ENCODE measurements around the gene FBXL16. TPM values are rescaled to one million over a fixed set of nuclear protein-coding genes. Genes with fewer than 3 reads are reported as not detected.

FBXL16 gene
- total RNA-seq, 4 donors from 2014 or later: 0.42 to 1.2 (median 0.51) TPM

DNA sequence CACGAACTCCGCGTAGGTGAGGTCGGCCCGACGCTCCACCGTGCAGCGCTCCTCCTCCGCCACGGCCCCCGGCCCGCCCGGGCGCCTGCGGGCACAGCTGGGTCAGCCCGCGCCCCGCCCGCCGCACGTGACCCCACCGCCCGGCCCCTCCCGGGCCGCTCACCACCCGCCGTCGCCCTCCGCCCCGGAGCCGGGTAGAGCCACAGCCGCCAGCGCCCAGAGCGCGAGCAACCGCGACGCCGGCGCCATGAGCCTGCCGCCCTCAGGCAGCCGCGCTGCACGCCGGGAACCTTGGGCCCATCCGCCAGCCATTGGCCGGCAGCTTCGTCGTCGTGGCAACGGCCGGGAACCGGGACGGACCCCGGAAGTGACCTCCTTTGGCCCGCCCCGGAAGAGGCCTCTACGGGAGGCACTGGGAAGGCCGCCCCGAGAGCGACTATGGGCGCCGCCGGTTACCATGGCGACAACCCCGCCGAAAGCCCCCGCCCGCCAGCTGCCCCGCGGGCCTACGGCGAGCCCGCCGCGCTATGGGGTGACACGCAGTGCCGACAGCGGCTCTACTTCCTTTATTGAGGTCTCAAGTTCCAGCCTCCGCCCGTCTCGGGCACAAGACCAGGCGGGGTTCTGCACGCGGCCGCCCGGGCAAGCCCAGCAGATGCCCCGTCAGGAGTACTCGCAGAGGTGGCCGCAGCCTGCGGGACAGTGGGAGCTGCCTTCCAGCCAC lies 21.4 kb downstream of the FBXL16 start, which contains the start of gene JMJD8:
JMJD8 (minus strand) TSS at position 264 of the 724 bp plus-strand sequence; CDS start at position 249, 15 bp downstream.
- peak; percentile 97 for DNase-seq (ENCODE audit: extremely low spot score)
- TF ChIP-seq POLR2AphosphoS5 (IDR thresholded peaks at IDR 0.05) (peak; percentile 86 to 94), EP300 (IDR thresholded peaks at IDR 0.05) (no peak), CTCF (IDR thresholded peaks at IDR 0.05) (peak in 1 of 3 experiments; percentile 18), POLR2A (IDR thresholded peaks at IDR 0.05; ENCODE audit: low read depth) (peak; percentile 25)
- 1% methylated on average over 28 of the region's 91 CpGs for WGBS
- intact Hi-C loops (cut with DNase I): no loop called here
- H3K4me1 ChIP-seq: peaks cover 62 to 89% (median 71%) of the 10 kb centered on the region in 4 donors
- H3K36me3 ChIP-seq: peaks cover 21 to 52% (median 40%) of the 10 kb centered on the region in 4 donors
- H3K27ac ChIP-seq (replicated peaks in 1 of 4): peak within 1 kb of the TSS; percentile 73 to 87 (median 80)
- no peaks in the 10 kb centered on the region for H3K27me3 ChIP-seq
- peak within 1 kb of the TSS; percentile 72 to 80 (median 79) for H3K4me3 ChIP-seq
- no peaks in the 10 kb centered on the region for H3K9me3 ChIP-seq

- DNase-seq (ENCODE audit: extremely low spot score): no peak
- H3K27ac ChIP-seq (replicated peaks in 1 of 4): peak overlapping the region; percentile 73 to 87 (median 80)
Observed at GRCh38 chr16:683396-684070, 22.1 kb downstream of the FBXL16 start.

GRCh38 chr16:682493-683395 lies 22.9 kb downstream of the FBXL16 start:
- TF ChIP-seq POLR2A (IDR thresholded peaks at IDR 0.05; ENCODE audit: low read depth): no peak
- no peak for TF ChIP-seq POLR2AphosphoS5 (IDR thresholded peaks at IDR 0.05)
- TF ChIP-seq EP300 (IDR thresholded peaks at IDR 0.05): no peak
- no peak for TF ChIP-seq CTCF (IDR thresholded peaks at IDR 0.05)
- Histone ChIP-seq H3K27ac (replicated peaks in 1 of 4) (peak overlapping the region in 1 of 4 donors; percentile 87), H3K36me3 (peaks cover 21 to 49% (median 39%) of the 10 kb centered on the region in 4 donors), H3K27me3 (no peaks in the 10 kb centered on the region), H3K4me3 (peak overlapping the region in 3 of 4 donors; percentile 72 to 80 (median 80)), H3K9me3 (no peaks in the 10 kb centered on the region), H3K4me1 (peaks cover 55 to 78% (median 64%) of the 10 kb centered on the region in 4 donors)
- DNase-seq (ENCODE audit: extremely low spot score): no peak
- 82% methylated on average over 21 of the region's 36 CpGs for WGBS
- intact Hi-C loops (cut with DNase I): no loop called here

More at GRCh38 chr16:683396-684070, 22.1 kb downstream of the FBXL16 start:
- TF ChIP-seq EP300 (IDR thresholded peaks at IDR 0.05) (no peak), CTCF (IDR thresholded peaks at IDR 0.05) (no peak), POLR2A (IDR thresholded peaks at IDR 0.05; ENCODE audit: low read depth) (no peak), POLR2AphosphoS5 (IDR thresholded peaks at IDR 0.05) (no peak)
- Histone ChIP-seq H3K36me3 (peaks cover 21 to 52% (median 40%) of the 10 kb centered on the region in 4 donors), H3K4me3 (peak overlapping the region; percentile 72 to 80 (median 79)), H3K9me3 (no peaks in the 10 kb centered on the region), H3K27me3 (no peaks in the 10 kb centered on the region), H3K4me1 (peaks cover 59 to 86% (median 69%) of the 10 kb centered on the region in 4 donors)
- 28% methylated on average over 25 of the region's 57 CpGs for WGBS
- intact Hi-C loops (cut with DNase I): no loop called here

DNA sequence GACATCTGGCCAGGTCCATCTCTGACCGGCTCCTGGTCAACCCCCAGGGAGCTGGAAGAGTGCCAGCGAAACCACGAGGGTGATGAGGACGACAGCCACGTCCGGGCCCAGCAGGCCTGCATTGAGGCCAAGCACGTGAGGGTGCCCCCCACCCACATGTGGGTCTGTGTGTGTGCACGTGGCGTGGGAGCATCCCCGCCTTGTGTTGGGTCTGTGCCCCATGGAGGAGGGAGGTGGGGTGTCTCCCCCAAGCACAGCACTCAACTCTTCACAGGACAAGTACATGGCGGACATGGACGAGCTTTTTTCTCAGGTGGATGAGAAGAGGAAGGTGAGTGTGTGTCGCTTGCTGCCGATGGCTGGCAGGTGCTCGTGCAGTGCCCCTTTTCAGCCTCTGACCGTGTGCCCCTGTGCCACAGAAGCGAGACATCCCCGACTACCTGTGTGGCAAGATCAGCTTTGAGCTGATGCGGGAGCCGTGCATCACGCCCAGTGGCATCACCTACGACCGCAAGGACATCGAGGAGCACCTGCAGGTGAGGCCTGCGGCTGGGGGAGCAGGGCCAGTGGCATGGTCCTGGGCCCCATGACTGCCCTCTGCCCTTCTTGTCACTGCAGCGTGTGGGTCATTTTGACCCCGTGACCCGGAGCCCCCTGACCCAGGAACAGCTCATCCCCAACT lies 23.7 kb downstream of the FBXL16 start:
- peaks cover 21 to 40% (median 30%) of the 10 kb centered on the region in 4 donors for H3K36me3 ChIP-seq
- intact Hi-C loops (cut with DNase I): no loop called here
- peak overlapping the region in 1 of 4 donors; percentile 93 for H3K27ac ChIP-seq (replicated peaks in 1 of 4)
- H3K27me3 ChIP-seq: no peaks in the 10 kb centered on the region
- TF ChIP-seq EP300 (IDR thresholded peaks at IDR 0.05): no peak
- TF ChIP-seq CTCF (IDR thresholded peaks at IDR 0.05): no peak
- TF ChIP-seq POLR2AphosphoS5 (IDR thresholded peaks at IDR 0.05): no peak
- no peak for TF ChIP-seq POLR2A (IDR thresholded peaks at IDR 0.05; ENCODE audit: low read depth)
- no peak for DNase-seq (ENCODE audit: extremely low spot score)
- 71% methylated on average over 11 of the region's 28 CpGs for WGBS
- peak overlapping the region; percentile 4 to 98 (median 96) for H3K4me3 ChIP-seq
- no peaks in the 10 kb centered on the region for H3K9me3 ChIP-seq
- peaks cover 55 to 71% (median 64%) of the 10 kb centered on the region in 4 donors for H3K4me1 ChIP-seq
